ENCODE results near the gene QPCT. TPM values are rescaled to one million over a fixed set of nuclear protein-coding genes. Genes with fewer than 3 reads are reported as not detected.

Gene QPCT
- total and polyA plus RNA-seq, 2 of the 4 experiments (the other 2 are of a cell fraction) = 1.9 to 2.2 TPM

DNA sequence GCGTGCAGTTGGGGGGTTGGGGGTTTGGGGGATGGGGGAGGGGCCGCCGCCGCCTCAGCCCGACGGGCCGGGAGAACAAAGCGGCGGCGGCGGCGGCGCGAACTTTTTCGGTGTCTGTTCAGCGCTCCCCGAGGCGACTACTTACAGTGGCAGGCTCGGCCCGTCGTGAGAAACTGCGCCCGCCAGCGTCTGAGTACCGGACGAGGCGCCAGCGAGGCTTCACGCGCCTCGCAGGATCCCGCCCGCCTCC is 20.0 kb upstream of the QPCT start:
- no peak for ATAC-seq (ENCODE audit: low read depth)
- Histone ChIP-seq H2BK120ac (ENCODE audit: low read depth, low read length) (no peak overlapping the region), H3K9me3 (ENCODE audit: control insufficient read depth, insufficient read depth, low read length) (no peaks in the 10 kb centered on the region), H3K14ac (replicated peaks; ENCODE audit: low read depth, low read length) (no peak overlapping the region; the same call in 1 of the 2 replicates), H3K4me3 (ENCODE audit: insufficient read depth, low read depth, low read length) (peak overlapping the region; percentile 75), H2AFZ (replicated peaks; ENCODE audit: low read length, poor library complexity) (peak overlapping the region; percentile 86), H3K4me1 (ENCODE audit: control insufficient read depth, insufficient read depth, low read length) (peaks cover 4% of the 10 kb centered on the region), H4K91ac (ENCODE audit: insufficient read depth, low read depth, low read length) (no peak overlapping the region), H3K9ac (ENCODE audit: low read depth, low read length) (peak overlapping the region; percentile 66), H3K23ac (ENCODE audit: low read depth, low read length) (no peak overlapping the region), H2AK5ac (ENCODE audit: low read depth, low read length) (no peak overlapping the region), H3K18ac (ENCODE audit: low read depth, low read length) (no peak overlapping the region), H3K36me3 (ENCODE audit: control insufficient read depth, insufficient read depth, low read length) (no peaks in the 10 kb centered on the region), H3K56ac (ENCODE audit: extremely low read depth, insufficient read depth, low read length) (no peak overlapping the region), H4K5ac (ENCODE audit: low read depth, low read length) (no peak overlapping the region), H3K4ac (ENCODE audit: low read depth, low read length) (peak overlapping the region; percentile 43; the same call in 1 of the 2 replicates), H3K27ac (ENCODE audit: insufficient read depth, low read length) (peak overlapping the region; percentile 71), H2BK15ac (ENCODE audit: low read depth, low read length) (no peak overlapping the region), H2AK9ac (replicated peaks; ENCODE audit: low read depth, low read length, poor library complexity) (peak overlapping the region; percentile 92), H3K9me1 (ENCODE audit: insufficient read depth, low read length) (no peaks in the 10 kb centered on the region), H3K4me2 (ENCODE audit: low read depth, low read length) (no peak overlapping the region), H3K27me3 (ENCODE audit: control insufficient read depth, insufficient read depth, low read length) (no peaks in the 10 kb centered on the region), H4K8ac (ENCODE audit: low read depth in 2 of 2, low read length in 2 of 2) (peak overlapping the region in 1 of 2 experiments; percentile 45; a peak in 2 of 4 replicates), H2BK20ac (ENCODE audit: low read depth, low read length) (no peak overlapping the region), H2BK5ac (ENCODE audit: low read depth, low read length, poor library complexity, severe bottlenecking) (peak overlapping the region; percentile 53), H4K20me1 (ENCODE audit: insufficient read depth, low read length) (peaks cover 13% of the 10 kb centered on the region; the same call in 1 of the 2 replicates), H3K79me1 (ENCODE audit: low read depth in 1 of 2, low read length in 2 of 2) (peaks cover 17 to 46% of the 10 kb centered on the region in 2 experiments)
- ChIA-PET CTCF (no interaction called here), POLR2A (ENCODE audit: unreplicated experiment) (no interaction called here)
- DNase-seq = peak; percentile 74
- dilution Hi-C loops (cut with HindIII; ENCODE audit: low sequenced_read_pairs, unreplicated experiment) (no loop called here), in situ Hi-C loops (cut with MboI; ENCODE audit: low sequenced_read_pairs) (no loop called here), intact Hi-C loops (cut with micrococcal nuclease) (loop anchor here (5.0 to 10.0 kb wide), 2 partner anchors 37 to 160 kb away; no protein-coding TSS in a partner anchor)
- TF ChIP-seq RAD21 (IDR thresholded peaks at IDR 0.05; ENCODE audit: low read length) (no peak), CHD1 (IDR thresholded peaks at IDR 0.05; ENCODE audit: low read depth, low read length) (no peak), POLR2A (IDR thresholded peaks at IDR 0.05; ENCODE audit: low read depth, low read length) (peak; percentile 64; the same call in 1 of the 2 replicates), RCOR1 (IDR thresholded peaks at IDR 0.05; ENCODE audit: insufficient replicate concordance, low read length) (no peak), NFE2L2 (IDR thresholded peaks at IDR 0.05; ENCODE audit: low read depth, low read length) (no peak)
- BruUV-seq (replicated peaks) = no TSS peak
- no CpG with 5 or more reads among the region's 33 CpGs for WGBS, 2 experiments (ENCODE audit: extremely low coverage in 2 of 2, insufficient read length in 1 of 2)

Measured in IMR-90 (cell line).